Uterus (tissue), 4 donors: Measurements from ENCODE around the gene TRIM14. TPM values are rescaled to one million over a fixed set of nuclear protein-coding genes. Genes with fewer than 3 reads are reported as not detected.

Experiments
- DNase-seq, 2 donors: peaks; one replicate each; pipeline ENCODE4 v3.0.0-alpha.2; 2019 to 2020
- H3K27ac ChIP-seq, 2 donors: fragments of 200-600 bp; sonication (generic); 1 replicate in 1 of 2; 2 replicates in 1 of 2; pipeline ENCODE4 v1.5.1; 2016 to 2018
- H3K27me3 ChIP-seq, 2 donors: fragments of 200-600 bp; sonication (generic); one replicate each; pipeline ENCODE4 v1.5.1; 2018 to 2019; ENCODE audit warnings: control low read depth in 1 of 2
- H3K36me3 ChIP-seq, 2 donors: fragments of 200-600 bp; sonication (generic); one replicate each; pipeline ENCODE4 v1.5.1; 2019; ENCODE audit warnings: control low read depth in 1 of 2
- H3K4me1 ChIP-seq, 2 donors: fragments of 200-600 bp; sonication (generic); one replicate each; pipeline ENCODE4 v1.5.1; 2018 to 2019; ENCODE audit warnings: control low read depth in 1 of 2
- H3K4me3 ChIP-seq, 2 donors: fragments of 200-600 bp; sonication (generic); 1 replicate in 1 of 2; 2 replicates in 1 of 2; pipeline ENCODE4 v1.5.1; 2018 to 2019; ENCODE audit warnings: mild to moderate bottlenecking in 1 of 2
- H3K9me3 ChIP-seq, 2 donors: fragments of 200-600 bp; sonication (generic); one replicate each; pipeline ENCODE4 v1.5.1; 2019; ENCODE audit warnings: control low read depth in 1 of 2
- CTCF ChIP-seq, 4 experiments: fragments of 200-600 bp in 2 of 4; fragments of 450-650 bp in 2 of 4; sonication (generic) in 2 of 4; IDR thresholded peaks; one replicate each; pipeline ENCODE4 v1.5.1; 2016 to 2019; ENCODE audit warnings: antibody characterized with exemption in 4 of 4, mild to moderate bottlenecking in 2 of 4, moderate library complexity in 1 of 4
- POLR2A ChIP-seq, 2 donors: fragments of 450-650 bp; IDR thresholded peaks; one replicate each; pipeline ENCODE4 v1.6.1; 2016; ENCODE audit warnings: antibody characterized with exemption in 2 of 2, mild to moderate bottlenecking in 1 of 2, moderate library complexity in 1 of 2
- intact Hi-C: fragments of 100-400 bp; cut with DNase I; formaldehyde crosslinking; loops from one replicate; pipeline ENCODE4 v1.15.1; 2023; ENCODE audit warnings: low total_unique reads
- total RNA-seq, 4 donors: library from RNA; depleted of rRNA in 3 of 4; stranded (reverse); fragments of >200 nt in 3 of 4; gene quantifications; one replicate each; pipeline versions ENCODE4 v1.1.0 to v1.2.4, GENCODE V29; 2014 to 2023
- donor health status: DM: yes; HTN: yes; CAD: no.

Gene TRIM14
- total RNA-seq, 4 donors from 2014 or later: 1.5 to 17.7 (median 10.9) TPM

- H3K4me1 ChIP-seq: no peaks in the 10 kb centered on the region
- no peaks in the 10 kb centered on the region for H3K9me3 ChIP-seq
- H3K36me3 ChIP-seq: no peaks in the 10 kb centered on the region
- intact Hi-C loops: no loop called here
- H3K27me3 ChIP-seq: no peaks in the 10 kb centered on the region
- TF ChIP-seq CTCF (IDR thresholded peaks at IDR 0.05) (no peak), POLR2A (IDR thresholded peaks at IDR 0.05) (no peak)
- H3K27ac ChIP-seq: no peak overlapping the region
- no peak for DNase-seq
- H3K4me3 ChIP-seq: no peak overlapping the region
Measured at GRCh38 chr9:98142182-98142907, 23.3 kb upstream of the TRIM14 start.

GRCh38 chr9:98140503-98140902, 21.5 kb upstream of the TRIM14 start:
- no peak for DNase-seq
- Histone ChIP-seq H3K27ac (no peak overlapping the region), H3K4me3 (no peak overlapping the region), H3K4me1 (no peaks in the 10 kb centered on the region), H3K36me3 (no peaks in the 10 kb centered on the region), H3K9me3 (no peaks in the 10 kb centered on the region), H3K27me3 (no peaks in the 10 kb centered on the region)
- intact Hi-C loops: no loop called here
- TF ChIP-seq POLR2A (IDR thresholded peaks at IDR 0.05): no peak

GRCh38 chr9:98136489-98136888, 17.5 kb upstream of the TRIM14 start:
- no peaks in the 10 kb centered on the region for H3K4me1 ChIP-seq
- no peak overlapping the region for H3K4me3 ChIP-seq
- DNase-seq: no peak
- intact Hi-C loops: no loop called here
- H3K27me3 ChIP-seq: no peaks in the 10 kb centered on the region
- no peaks in the 10 kb centered on the region for H3K36me3 ChIP-seq
- H3K9me3 ChIP-seq: no peaks in the 10 kb centered on the region
- no peak for TF ChIP-seq POLR2A (IDR thresholded peaks at IDR 0.05)
- TF ChIP-seq CTCF (IDR thresholded peaks at IDR 0.05): no peak
- no peak overlapping the region for H3K27ac ChIP-seq

- H3K27me3 ChIP-seq: no peaks in the 10 kb centered on the region
- H3K9me3 ChIP-seq: no peaks in the 10 kb centered on the region
- H3K4me1 ChIP-seq: no peaks in the 10 kb centered on the region
- TF ChIP-seq CTCF (IDR thresholded peaks at IDR 0.05): no peak
- no peak for TF ChIP-seq POLR2A (IDR thresholded peaks at IDR 0.05)
- intact Hi-C loops: no loop called here
- no peak for DNase-seq
- H3K4me3 ChIP-seq: no peak overlapping the region
- H3K27ac ChIP-seq: no peak overlapping the region
- H3K36me3 ChIP-seq: no peaks in the 10 kb centered on the region
Measured at GRCh38 chr9:98135938-98136337, 16.9 kb upstream of the TRIM14 start.

- Histone ChIP-seq H3K4me1 (no peaks in the 10 kb centered on the region), H3K36me3 (no peaks in the 10 kb centered on the region), H3K27me3 (no peaks in the 10 kb centered on the region), H3K27ac (no peak overlapping the region), H3K4me3 (no peak overlapping the region), H3K9me3 (no peaks in the 10 kb centered on the region)
- DNase-seq: no peak
- TF ChIP-seq CTCF (IDR thresholded peaks at IDR 0.05) (no peak), POLR2A (IDR thresholded peaks at IDR 0.05) (no peak)
- intact Hi-C loops: no loop called here
Measured at GRCh38 chr9:98135558-98135934, 16.5 kb upstream of the TRIM14 start.
